D721Med (cell line): ENCODE measurements around the gene IGSF8.
"Not testable (repeated sequence)": the region's sequence is repeated elsewhere in the genome, so short reads cannot be mapped to it uniquely, and the experiment has no call there.

Experiments
- DNase-seq: peaks from one replicate; pipeline ENCODE4 v3.0.0; 2011; ENCODE audit warnings: low spot score; ENCODE audit not compliant: insufficient read length
- FAIRE-seq: peaks from 2 replicates; lab custom pipeline; 2011; peaks lifted over from hg19 to GRCh38; lab: Jason Lieb, UNC
- TF ChIP-seq, protein P1 (sequence below): IDR thresholded peaks from 2 replicates; pipeline ENCODE4 v1.5.1; 2012; ENCODE audit warnings: mild to moderate bottlenecking, control low read depth; ENCODE audit not compliant: insufficient read depth; ENCODE audit errors: missing control alignments

IGSF8 gene

DNA sequence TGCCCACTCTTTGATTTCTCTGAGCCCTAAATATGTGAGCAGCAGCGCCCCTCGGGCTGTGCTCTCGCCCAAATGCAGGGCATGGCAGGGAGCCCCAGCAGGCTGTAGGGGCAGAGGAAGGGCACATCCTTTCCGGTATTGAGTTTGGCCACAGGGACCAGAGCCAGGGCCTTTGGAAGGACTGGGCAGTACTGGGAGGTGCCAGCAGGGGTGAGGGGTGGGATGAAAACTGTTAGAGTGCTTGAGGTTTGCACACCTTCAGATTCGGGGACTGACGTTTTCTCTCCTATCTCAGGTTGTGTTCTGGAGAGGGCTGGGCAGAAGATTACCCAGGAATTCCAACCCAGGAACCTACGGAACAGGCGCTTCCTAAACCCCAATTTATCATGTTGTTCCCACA, 15.0 kb upstream of the IGSF8 start:
- no peak for DNase-seq
- no peak for FAIRE-seq
- TF ChIP-seq, protein P1, sequence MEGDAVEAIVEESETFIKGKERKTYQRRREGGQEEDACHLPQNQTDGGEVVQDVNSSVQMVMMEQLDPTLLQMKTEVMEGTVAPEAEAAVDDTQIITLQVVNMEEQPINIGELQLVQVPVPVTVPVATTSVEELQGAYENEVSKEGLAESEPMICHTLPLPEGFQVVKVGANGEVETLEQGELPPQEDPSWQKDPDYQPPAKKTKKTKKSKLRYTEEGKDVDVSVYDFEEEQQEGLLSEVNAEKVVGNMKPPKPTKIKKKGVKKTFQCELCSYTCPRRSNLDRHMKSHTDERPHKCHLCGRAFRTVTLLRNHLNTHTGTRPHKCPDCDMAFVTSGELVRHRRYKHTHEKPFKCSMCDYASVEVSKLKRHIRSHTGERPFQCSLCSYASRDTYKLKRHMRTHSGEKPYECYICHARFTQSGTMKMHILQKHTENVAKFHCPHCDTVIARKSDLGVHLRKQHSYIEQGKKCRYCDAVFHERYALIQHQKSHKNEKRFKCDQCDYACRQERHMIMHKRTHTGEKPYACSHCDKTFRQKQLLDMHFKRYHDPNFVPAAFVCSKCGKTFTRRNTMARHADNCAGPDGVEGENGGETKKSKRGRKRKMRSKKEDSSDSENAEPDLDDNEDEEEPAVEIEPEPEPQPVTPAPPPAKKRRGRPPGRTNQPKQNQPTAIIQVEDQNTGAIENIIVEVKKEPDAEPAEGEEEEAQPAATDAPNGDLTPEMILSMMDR: no peak

DNA sequence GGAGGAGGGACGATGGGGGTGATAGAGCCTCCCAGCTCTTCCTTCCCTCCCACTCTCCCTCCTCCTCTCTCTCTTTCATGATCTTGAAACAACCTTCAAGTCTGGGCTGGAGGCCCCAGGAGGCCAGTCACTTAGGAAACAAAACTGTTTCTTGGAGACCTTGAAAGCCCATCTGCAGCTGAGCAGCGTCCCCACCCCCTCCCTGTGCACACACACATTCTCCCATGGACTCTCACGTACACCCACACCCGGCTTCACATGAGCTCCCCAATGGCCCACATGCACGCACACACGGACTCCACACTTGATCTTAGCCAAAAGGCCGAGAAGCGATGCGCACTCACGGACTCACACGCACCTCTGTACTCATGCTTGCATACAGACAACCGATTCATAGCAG, 13.9 kb upstream of the IGSF8 start:
- no peak for DNase-seq
- TF ChIP-seq, protein P1: no peak
- FAIRE-seq: no peak

DNA sequence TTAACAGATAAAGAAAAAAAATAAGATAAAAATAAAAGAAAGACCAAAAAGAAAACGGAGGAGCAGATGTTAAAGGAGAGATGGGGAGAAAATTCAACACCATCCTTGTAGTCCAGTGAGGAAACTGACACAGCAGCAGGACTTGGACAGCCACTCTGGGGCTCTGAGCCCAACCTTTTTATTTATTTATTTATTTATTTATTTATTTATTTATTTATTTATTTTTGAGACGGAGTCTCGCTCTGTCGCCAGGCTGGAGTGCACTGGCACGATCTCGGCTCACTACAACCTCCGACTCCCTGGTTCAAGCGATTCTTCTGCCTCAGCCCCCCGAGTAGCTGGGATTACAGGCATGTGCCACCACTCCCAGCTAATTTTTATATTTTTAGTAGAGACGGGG, 13.0 kb upstream of the IGSF8 start:
- FAIRE-seq: not testable (repeated sequence)

DNA sequence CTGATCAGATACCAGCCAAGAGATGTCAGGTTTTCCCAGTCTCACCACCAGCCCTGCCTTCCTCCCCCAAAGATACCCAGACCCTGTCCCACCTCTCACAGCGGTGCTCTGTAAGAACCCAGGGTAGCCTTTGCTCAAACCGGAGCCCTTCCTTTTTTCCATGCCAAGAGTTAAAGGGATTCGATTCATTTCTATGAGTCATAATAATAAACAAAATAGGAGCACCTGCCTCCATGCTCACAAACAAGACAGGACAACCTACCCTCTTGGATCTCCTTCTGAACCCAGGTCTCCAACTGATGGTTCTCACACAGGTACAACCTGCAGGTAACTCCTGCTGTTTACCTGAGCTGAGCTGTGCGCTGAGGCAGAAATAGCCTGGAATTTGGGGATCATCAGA, 11.3 kb upstream of the IGSF8 start:
- TF ChIP-seq, protein P1: no peak
- no peak for DNase-seq
- FAIRE-seq: no peak

More for the DNA sequence above, 13.0 kb upstream of the IGSF8 start:
- DNase-seq: not testable (repeated sequence)

DNA sequence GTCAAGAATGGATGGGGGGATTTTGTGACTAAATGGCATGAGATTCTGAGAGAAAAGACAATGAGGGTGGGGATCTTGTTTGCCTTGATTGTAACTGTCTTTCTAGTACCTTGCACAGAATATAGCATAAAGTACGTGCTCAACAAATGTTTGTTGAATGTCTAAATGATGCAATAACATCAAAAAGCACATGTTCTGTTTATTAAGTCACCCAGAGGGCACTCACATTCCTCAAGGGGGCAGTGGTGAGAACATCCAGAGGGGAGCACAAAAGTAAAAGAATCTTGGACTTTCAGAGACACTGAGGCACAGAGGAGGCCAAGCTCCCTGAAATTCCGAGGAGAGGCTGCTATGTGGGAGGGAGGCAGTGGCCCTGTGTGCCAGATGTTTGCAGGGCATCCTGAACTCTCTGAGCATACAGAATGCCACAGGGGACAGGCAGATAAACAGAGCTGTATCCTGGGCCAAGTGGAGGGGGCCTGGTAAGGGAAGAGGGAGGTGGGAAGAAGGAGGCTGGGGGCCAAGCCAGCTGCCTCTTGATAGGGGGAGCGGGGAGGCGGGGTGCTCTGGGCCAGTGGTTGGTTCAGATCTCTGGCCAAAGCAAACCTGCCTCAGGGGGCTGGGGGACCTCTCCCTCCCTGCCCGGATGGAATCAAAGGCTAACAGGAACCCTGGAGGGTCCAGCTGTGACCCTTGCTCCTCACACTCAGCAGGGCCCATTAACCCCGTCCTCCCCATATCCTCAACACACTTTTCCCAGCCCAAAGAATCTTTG, 10.7 kb upstream of the IGSF8 start:
- TF ChIP-seq, protein P1: peak; percentile 41
- no peak for DNase-seq
- FAIRE-seq: peak; percentile 56

DNA sequence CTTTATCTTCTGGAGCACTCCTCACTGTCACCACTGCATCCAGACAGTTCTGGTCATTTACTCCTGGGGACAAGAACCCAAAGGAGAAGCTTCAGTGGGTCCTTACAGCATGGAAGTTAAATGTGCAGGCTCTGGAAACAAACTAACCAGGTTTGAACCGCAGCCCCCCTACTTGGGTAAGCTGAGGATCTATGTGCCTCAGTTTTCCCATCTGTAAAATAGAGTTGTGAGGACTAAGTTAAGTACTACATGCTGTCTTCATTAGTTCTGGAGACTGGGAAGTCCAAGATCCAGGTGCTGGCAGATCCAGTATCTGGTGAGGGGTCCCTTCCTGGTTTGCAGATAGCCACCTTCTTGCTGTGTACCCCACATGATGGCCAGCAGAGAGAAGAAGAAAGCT, 9.1 kb upstream of the IGSF8 start:
- TF ChIP-seq, protein P1: no peak
- FAIRE-seq: no peak
- DNase-seq: no peak

DNA sequence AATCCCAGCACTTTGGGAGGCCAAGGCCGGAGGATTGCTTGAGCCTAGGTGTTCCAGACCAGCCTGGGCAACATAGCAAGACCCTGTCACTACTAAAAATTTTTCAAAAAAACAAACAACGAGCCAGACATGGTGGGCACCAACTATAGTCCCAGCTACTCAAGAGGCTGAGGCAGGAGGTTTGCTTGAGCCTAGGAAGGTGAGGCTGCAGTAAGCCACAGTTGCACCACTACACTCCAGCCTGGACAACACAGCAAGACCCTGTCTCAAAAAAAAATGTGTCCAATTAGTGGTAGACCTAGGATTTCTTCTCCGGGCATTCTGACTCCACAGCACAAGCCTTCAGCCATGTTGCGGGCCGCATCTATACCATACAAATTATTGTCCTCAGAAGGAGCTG, 6.7 kb upstream of the IGSF8 start:
- no peak for DNase-seq
- no peak for FAIRE-seq
- TF ChIP-seq, protein P1: no peak
